GM19351 (cell line): ENCODE measurements around the gene EBF3.

ENCODE experiments used
- ATAC-seq: cut with Tn5 transposase; IDR thresholded peaks from one replicate; pipeline ENCODE4 v1.9.1; 2021; ENCODE audit warnings: mild to moderate bottlenecking, moderate library complexity; ENCODE audit not compliant: unreplicated experiment

EBF3 gene

GRCh38 chr10:129842031-129842430, 122.0 kb downstream of the EBF3 start:
- no peak for ATAC-seq

- ATAC-seq = no peak
Observed at GRCh38 chr10:129841590-129841989, 122.5 kb downstream of the EBF3 start.

GRCh38 chr10:129841071-129841470, 123.0 kb downstream of the EBF3 start:
- no peak for ATAC-seq

- ATAC-seq = no peak
Observed at GRCh38 chr10:129840196-129840590, 123.9 kb downstream of the EBF3 start.

GRCh38 chr10:129839285-129840195, 124.5 kb downstream of the EBF3 start:
- no peak for ATAC-seq

GRCh38 chr10:129838794-129839193, 125.3 kb downstream of the EBF3 start:
- ATAC-seq = no peak

GRCh38 chr10:129837909-129838582, 126.0 kb downstream of the EBF3 start:
- no peak for ATAC-seq

GRCh38 chr10:129836253-129836652, 127.8 kb downstream of the EBF3 start:
- ATAC-seq = no peak

- ATAC-seq = no peak
Observed at GRCh38 chr10:129833994-129834739, 129.9 kb downstream of the EBF3 start.

GRCh38 chr10:129833468-129833950, 130.6 kb downstream of the EBF3 start:
- ATAC-seq = no peak

- no peak for ATAC-seq
Observed at GRCh38 chr10:129832573-129833467, 131.3 kb downstream of the EBF3 start.

GRCh38 chr10:129831150-129831549, 132.9 kb downstream of the EBF3 start:
- ATAC-seq = no peak

- no peak for ATAC-seq
Observed at GRCh38 chr10:129825826-129826225, 138.2 kb downstream of the EBF3 start.

- no peak for ATAC-seq
Observed at GRCh38 chr10:129825221-129825620, 138.9 kb downstream of the EBF3 start.

GRCh38 chr10:129820451-129820850, 143.6 kb downstream of the EBF3 start:
- ATAC-seq = no peak

GRCh38 chr10:129816656-129817045, 147.4 kb downstream of the EBF3 start:
- no peak for ATAC-seq

- ATAC-seq = no peak
Observed at GRCh38 chr10:129815898-129816655, 148.0 kb downstream of the EBF3 start.

- no peak for ATAC-seq
Observed at GRCh38 chr10:129814681-129815646, 149.1 kb downstream of the EBF3 start.
